Esophagus muscularis mucosa (tissue), 3 donors: ENCODE measurements around the gene DIAPH3.

Experiments used
- CTCF ChIP-seq, 3 experiments: fragments of 200-600 bp in 2 of 3; fragments of 450-650 bp in 1 of 3; sonication (generic) in 2 of 3; IDR thresholded peaks; one replicate each; pipeline ENCODE4 v1.5.1; 2017 to 2019; ENCODE audit warnings: antibody characterized with exemption in 3 of 3, mild to moderate bottlenecking in 2 of 3, moderate library complexity in 1 of 3
- POLR2A ChIP-seq: fragments of 450-650 bp; IDR thresholded peaks from one replicate; pipeline ENCODE4 v1.6.1; 2017; ENCODE audit warnings: antibody characterized with exemption, moderate library complexity, mild to moderate bottlenecking, low read depth
- POLR2AphosphoS5 ChIP-seq, 2 donors: sonication (generic); formaldehyde crosslinking; IDR thresholded peaks; one replicate each; pipeline ENCODE4 v1.6.1; 2017; ENCODE audit warnings: antibody characterized with exemption in 2 of 2

DNA sequence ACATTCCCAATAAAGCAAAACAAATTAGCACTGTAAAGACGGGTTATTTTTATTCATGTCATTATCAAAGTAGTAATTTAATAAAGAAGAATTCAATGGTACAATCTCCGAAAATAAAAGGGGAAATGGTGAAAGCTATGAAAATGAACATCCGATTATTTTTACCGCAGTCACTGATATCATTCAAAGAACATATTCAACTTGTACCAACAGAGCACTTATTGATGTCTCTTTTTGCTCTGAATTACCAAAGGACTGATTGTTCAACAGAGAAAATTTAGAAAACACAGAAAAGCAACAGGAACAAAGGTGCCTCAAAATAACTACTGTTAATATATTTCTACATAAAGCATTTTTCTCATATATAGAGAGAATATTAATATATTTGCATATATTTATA, 119.4 kb downstream of the DIAPH3 start:
- TF ChIP-seq CTCF (IDR thresholded peaks at IDR 0.05) (no peak), POLR2AphosphoS5 (IDR thresholded peaks at IDR 0.05) (no peak), POLR2A (no peak)
